Testis (tissue), 2 donors: ENCODE measurements around the gene TBRG1.

Source experiments
- CTCF ChIP-seq, 3 experiments: fragments of 450-650 bp in 2 of 3; fragments of 200-600 bp in 1 of 3; sonication (generic) in 1 of 3; IDR thresholded peaks; one replicate each; pipeline ENCODE4 v1.5.1; 2016 to 2019; ENCODE audit warnings: antibody characterized with exemption in 3 of 3, mild to moderate bottlenecking in 2 of 3, moderate library complexity in 1 of 3
- POLR2A ChIP-seq: fragments of 450-650 bp; IDR thresholded peaks from one replicate; pipeline ENCODE4 v1.6.1; 2017; ENCODE audit warnings: antibody characterized with exemption, mild to moderate bottlenecking, moderate library complexity

- TF ChIP-seq CTCF (IDR thresholded peaks at IDR 0.05) = no peak
- no peak for TF ChIP-seq POLR2A
Observed at GRCh38 chr11:124662106-124662505, 39.4 kb downstream of the TBRG1 start.
